Measurements from ENCODE around the gene AKT1. TPM values are rescaled to one million over a fixed set of nuclear protein-coding genes. Genes with fewer than 3 reads are reported as not detected.

AKT1 gene
- total RNA-seq, 1 donor from 2014 or later, result 155 TPM

- no peak overlapping the region for H3K27ac ChIP-seq (ENCODE audit: low read depth, low read length)
- no peak overlapping the region for H3K4me3 Mint-ChIP-seq (ENCODE audit: unreplicated experiment)
- no peaks in the 10 kb centered on the region for H3K36me3 ChIP-seq (ENCODE audit: insufficient read depth, low read length)
- no peak for DNase-seq (ENCODE audit: low read depth)
- no peaks in the 10 kb centered on the region for H3K79me2 ChIP-seq (ENCODE audit: insufficient read depth, low read length)
- H3K27me3 Mint-ChIP-seq (ENCODE audit: low read depth, unreplicated experiment), result peaks cover 3% of the 10 kb centered on the region
- no peak overlapping the region for H3K4me3 ChIP-seq (ENCODE audit: insufficient read depth, low read depth, low read length)
- no peak for TF ChIP-seq EZH2 (IDR thresholded peaks at IDR 0.05; ENCODE audit: insufficient read depth, low read length)
- TF ChIP-seq, protein P1, sequence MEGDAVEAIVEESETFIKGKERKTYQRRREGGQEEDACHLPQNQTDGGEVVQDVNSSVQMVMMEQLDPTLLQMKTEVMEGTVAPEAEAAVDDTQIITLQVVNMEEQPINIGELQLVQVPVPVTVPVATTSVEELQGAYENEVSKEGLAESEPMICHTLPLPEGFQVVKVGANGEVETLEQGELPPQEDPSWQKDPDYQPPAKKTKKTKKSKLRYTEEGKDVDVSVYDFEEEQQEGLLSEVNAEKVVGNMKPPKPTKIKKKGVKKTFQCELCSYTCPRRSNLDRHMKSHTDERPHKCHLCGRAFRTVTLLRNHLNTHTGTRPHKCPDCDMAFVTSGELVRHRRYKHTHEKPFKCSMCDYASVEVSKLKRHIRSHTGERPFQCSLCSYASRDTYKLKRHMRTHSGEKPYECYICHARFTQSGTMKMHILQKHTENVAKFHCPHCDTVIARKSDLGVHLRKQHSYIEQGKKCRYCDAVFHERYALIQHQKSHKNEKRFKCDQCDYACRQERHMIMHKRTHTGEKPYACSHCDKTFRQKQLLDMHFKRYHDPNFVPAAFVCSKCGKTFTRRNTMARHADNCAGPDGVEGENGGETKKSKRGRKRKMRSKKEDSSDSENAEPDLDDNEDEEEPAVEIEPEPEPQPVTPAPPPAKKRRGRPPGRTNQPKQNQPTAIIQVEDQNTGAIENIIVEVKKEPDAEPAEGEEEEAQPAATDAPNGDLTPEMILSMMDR (IDR thresholded peaks at IDR 0.05; ENCODE audit: insufficient read depth, low read depth, low read length), result no peak
- no peaks in the 10 kb centered on the region for H3K9me3 Mint-ChIP-seq (ENCODE audit: unreplicated experiment)
- H3K9me3 ChIP-seq (ENCODE audit: insufficient read depth, low read depth, low read length), result no peaks in the 10 kb centered on the region
- no peak overlapping the region for H2AFZ ChIP-seq (ENCODE audit: low read depth, low read length)
- no peaks in the 10 kb centered on the region for H4K20me1 ChIP-seq (ENCODE audit: insufficient read depth, low read length)
- no peaks in the 10 kb centered on the region for H3K27me3 ChIP-seq (ENCODE audit: insufficient read depth, low read length)
- H3K4me2 ChIP-seq (ENCODE audit: low read length), result no peak overlapping the region
- peaks cover 3% of the 10 kb centered on the region for H3K36me3 Mint-ChIP-seq (ENCODE audit: low read depth, unreplicated experiment)
- H3K4me1 Mint-ChIP-seq (ENCODE audit: low read depth, unreplicated experiment), result peaks cover 14% of the 10 kb centered on the region
- H3K9ac ChIP-seq (ENCODE audit: low read length), result no peak overlapping the region
- no peak for FAIRE-seq
- peaks cover 4% of the 10 kb centered on the region for H3K4me1 ChIP-seq (ENCODE audit: insufficient read depth, low read length)
- no peak overlapping the region for H3K27ac Mint-ChIP-seq (ENCODE audit: unreplicated experiment)
Measured at GRCh38 chr14:104741803-104742251, 53.7 kb downstream of the AKT1 start.

GRCh38 chr14:104741108-104741802 is 54.3 kb downstream of the AKT1 start:
- Mint-ChIP-seq H3K27ac (ENCODE audit: unreplicated experiment) (no peak overlapping the region), H3K9me3 (ENCODE audit: unreplicated experiment) (no peaks in the 10 kb centered on the region), H3K4me1 (ENCODE audit: low read depth, unreplicated experiment) (peaks cover 12% of the 10 kb centered on the region), H3K27me3 (ENCODE audit: low read depth, unreplicated experiment) (peaks cover 3% of the 10 kb centered on the region), H3K4me3 (ENCODE audit: unreplicated experiment) (no peak overlapping the region), H3K36me3 (ENCODE audit: low read depth, unreplicated experiment) (peaks cover 3% of the 10 kb centered on the region)
- Histone ChIP-seq H3K4me1 (ENCODE audit: insufficient read depth, low read length) (peaks cover 6% of the 10 kb centered on the region), H3K9ac (ENCODE audit: low read length) (no peak overlapping the region), H3K4me3 (ENCODE audit: insufficient read depth, low read depth, low read length) (no peak overlapping the region), H3K27ac (ENCODE audit: low read depth, low read length) (no peak overlapping the region), H4K20me1 (ENCODE audit: insufficient read depth, low read length) (no peaks in the 10 kb centered on the region), H3K4me2 (ENCODE audit: low read length) (no peak overlapping the region), H3K79me2 (ENCODE audit: insufficient read depth, low read length) (no peaks in the 10 kb centered on the region), H3K9me3 (ENCODE audit: insufficient read depth, low read depth, low read length) (no peaks in the 10 kb centered on the region), H3K27me3 (ENCODE audit: insufficient read depth, low read length) (no peaks in the 10 kb centered on the region), H3K36me3 (ENCODE audit: insufficient read depth, low read length) (no peaks in the 10 kb centered on the region), H2AFZ (ENCODE audit: low read depth, low read length) (no peak overlapping the region)
- no peak for DNase-seq (ENCODE audit: low read depth)
- no peak for TF ChIP-seq EZH2 (IDR thresholded peaks at IDR 0.05; ENCODE audit: insufficient read depth, low read length)
- TF ChIP-seq, protein P1 (IDR thresholded peaks at IDR 0.05; ENCODE audit: insufficient read depth, low read depth, low read length), result no peak
- FAIRE-seq, result no peak
